8988T (cell line): ENCODE data around the gene CRTAC1.

ENCODE experiments used
- DNase-seq: peaks from one replicate; pipeline ENCODE4 v3.0.0; 2011

CRTAC1 gene

GRCh38 chr10:98028168-98028770, 2.2 kb downstream of the CRTAC1 start:
- DNase-seq = peak; percentile 90

- no peak for DNase-seq
Observed at GRCh38 chr10:98023024-98023423, 7.4 kb downstream of the CRTAC1 start.

- no peak for DNase-seq
Observed at GRCh38 chr10:98020784-98021183, 9.6 kb downstream of the CRTAC1 start.

DNA sequence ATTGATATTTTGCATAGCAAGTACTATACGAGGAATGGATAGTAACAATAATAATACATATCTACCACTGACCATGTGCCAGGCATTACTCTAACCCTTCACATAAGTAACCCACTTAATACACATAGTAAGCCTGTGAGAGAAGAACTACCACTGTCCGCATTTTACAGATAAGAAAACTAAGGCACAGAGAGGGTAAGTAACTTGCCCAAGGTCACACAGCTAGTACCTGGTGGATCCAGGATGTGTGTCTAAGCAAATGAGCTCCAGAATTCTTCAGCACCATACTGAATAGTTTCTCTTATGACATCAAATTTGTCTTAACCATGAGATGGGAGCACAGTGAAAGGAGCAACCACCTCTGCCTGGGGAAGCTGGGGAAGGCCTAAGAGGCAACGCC, 10.2 kb downstream of the CRTAC1 start:
- no peak for DNase-seq

DNA sequence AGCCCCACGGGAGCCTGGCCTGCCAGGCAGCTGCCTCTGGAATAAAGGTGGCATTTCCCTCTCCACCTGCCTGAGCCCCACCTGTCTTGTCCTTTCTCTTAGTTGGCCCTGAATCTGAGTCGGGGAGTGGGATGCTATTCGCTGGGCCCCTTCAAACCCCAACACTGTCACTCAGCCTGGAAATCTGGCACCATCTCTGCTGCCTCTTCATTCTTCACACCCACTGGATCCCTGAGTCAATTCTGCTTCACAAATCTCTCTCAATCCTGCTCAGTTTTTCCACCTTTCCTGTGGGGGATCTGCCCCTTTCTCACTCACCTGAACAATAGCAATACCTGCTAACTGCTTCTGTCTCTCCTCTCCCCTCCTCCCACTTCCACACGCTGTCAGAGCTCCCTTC, 10.6 kb downstream of the CRTAC1 start:
- DNase-seq = no peak

- DNase-seq = no peak
Observed at GRCh38 chr10:98016772-98017475, 13.5 kb downstream of the CRTAC1 start.

DNA sequence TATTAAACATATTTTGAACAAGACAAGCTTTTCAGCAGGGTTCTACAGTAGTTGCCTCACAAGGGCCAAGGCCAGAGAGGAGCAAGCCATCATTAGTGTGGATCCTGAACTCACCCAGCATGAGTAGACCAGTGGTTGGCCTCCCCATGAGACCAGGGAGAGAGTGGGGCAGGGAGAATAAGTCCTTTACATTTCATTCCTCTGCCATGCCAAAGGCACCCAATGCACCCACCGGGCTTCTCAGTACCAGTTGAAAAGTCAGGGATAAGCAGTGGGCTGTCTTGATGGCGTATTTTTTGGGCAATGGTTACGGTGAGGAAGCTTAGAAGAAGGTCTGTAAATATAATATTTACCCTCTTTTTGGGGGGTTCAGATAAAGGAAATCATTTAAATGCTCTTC, 16.6 kb downstream of the CRTAC1 start:
- DNase-seq = no peak

- no peak for DNase-seq
Observed at GRCh38 chr10:98013122-98013521, 17.3 kb downstream of the CRTAC1 start.

DNA sequence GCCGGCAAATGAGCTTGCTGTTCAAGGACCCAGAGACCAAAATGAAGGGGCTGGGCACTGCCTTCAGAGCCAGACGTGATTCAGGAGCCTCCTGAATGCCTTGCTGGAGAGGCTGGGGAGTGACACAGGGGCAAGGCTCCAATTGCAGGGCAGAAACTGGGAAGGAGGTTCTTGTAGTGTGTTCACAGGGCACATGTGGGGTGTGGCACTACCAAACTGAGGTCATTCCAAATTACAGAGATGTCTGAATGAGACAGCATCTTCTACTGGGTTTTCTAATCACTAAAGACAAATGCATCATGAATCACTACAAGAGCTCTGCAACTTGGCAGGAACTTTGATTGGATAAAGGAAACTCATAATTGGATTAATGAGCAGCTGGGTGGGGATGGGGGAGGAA, 17.8 kb downstream of the CRTAC1 start:
- no peak for DNase-seq

DNA sequence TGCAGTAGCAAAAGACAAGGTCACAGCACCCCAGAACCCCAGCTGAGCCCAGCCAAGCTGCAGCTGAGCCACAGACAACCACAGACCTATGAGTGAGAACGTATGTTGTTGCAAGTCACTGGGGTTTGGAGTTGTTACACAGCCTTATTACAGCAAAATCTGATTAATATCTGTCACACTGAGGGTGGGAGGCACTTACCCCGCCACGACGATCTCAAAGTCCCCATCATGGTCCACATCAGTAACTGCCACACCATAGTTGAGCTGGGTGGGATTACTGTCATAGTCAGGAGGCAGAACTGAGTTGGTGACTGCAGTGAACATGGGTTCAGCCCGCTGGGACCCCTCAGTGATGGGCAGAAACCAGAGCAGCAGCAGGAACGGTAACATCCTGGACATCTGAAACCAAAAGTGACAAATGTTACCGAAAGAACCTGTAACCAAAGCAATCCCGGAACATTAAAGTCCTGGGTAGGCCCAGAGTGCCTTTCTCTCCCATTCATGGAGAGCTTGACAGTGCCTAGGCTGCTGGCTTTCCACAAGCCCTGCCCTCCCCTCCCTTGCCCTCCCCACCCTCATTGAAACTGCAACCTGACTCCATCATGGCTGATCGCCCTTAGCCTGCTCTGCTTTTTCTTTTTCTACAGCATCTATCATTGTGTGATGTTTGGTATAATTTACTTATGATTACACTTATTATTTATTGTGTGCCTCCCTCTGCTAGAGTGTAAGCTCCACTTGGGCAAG, 19.3 kb downstream of the CRTAC1 start:
- no peak for DNase-seq

DNA sequence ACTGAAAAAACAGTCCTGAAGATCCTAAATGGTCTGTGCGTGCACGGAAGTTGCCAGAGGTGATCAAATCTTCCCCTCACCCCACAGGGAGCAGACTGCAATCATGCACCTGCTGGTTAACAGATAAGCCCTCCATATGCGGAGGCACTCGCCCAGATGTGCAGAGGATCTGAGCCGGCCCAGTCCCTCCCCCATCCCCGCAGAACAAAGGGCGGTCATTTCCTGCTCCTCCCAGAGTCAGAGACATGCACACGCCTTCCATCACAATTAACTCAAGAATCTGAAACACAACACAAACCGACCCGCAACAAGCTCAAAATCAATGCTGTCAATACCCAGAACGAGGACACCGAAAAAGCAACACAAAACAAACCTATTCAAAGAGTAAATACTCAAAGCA, 24.2 kb downstream of the CRTAC1 start:
- DNase-seq = no peak

GRCh38 chr10:98001736-98002135, 28.7 kb downstream of the CRTAC1 start:
- DNase-seq = no peak

DNA sequence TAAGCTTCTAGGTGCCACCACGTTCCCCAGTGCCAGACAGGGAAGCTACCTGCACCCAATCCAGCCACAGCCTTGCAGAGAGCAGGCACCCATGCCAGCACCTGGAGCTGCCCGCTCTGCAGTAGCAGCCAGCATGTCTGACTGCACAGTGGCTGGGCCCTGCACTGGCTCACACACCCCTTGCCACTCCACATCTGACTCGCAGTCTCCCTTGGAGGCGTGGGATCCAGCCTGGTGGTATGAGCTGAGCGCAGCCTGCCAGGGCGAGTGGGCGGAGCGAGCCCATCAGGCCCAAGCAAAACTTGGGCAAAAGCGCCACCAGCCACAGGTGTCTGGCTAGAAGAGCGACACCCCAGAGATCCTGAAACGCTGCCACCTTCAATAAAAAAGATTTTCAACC, 30.1 kb downstream of the CRTAC1 start:
- no peak for DNase-seq

DNA sequence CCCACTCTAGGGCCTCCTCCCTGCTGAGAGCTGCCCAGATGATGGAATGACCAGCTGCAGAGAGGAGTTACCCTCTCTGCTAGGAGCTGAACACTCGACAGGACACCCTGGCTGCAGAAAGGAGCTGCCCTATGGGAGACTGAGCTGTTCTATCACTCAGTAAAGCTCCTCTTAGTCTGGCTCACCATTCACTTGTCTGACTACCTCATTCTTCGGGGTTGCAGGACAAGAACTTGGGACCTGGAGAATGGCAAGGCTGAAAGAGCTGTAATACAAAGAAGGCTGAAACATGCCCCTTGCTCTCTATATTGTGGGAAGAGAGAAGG, 30.5 kb downstream of the CRTAC1 start:
- DNase-seq = no peak

DNA sequence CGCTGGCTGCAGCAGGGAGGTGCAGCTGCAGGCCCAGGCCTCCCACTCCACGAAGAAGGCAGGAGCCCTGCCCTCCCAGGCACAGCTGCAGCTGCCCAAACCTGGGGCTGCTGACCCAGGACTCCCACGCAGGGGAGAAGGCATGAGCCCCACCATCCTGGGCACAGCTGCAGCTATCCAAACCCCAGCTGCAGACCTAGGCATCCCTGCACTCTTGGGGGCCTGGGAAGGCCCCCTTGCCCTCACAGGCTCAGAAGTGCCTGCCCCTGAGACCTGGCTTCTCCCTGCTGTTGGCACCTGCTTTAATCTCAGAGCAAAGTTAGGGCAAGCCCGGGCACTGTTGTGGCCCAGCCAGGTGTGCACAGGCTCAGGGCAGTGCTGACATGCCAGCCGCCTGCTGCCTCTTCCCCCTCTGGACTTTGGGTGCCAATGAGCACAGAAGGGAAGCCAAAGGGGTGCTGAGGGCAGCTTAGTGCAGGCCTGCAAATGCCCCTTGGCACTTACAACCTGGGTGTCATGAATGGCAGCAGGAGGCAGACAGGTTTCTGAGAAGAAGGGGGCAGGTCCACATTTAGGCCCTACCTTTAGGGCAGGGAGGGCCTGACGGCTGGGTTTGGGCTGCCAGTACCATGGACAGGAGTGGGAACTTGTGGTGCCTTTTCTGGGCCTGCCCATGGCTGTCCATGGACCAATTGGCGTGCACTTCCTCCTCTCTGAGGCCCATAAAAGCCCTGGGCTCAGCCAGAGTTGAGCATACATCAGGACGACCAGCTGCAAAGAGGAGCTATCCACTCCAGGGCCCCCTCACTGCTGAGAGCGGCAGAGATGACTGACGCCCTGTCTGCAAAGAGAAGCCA, 31.1 kb downstream of the CRTAC1 start:
- DNase-seq = no peak

DNA sequence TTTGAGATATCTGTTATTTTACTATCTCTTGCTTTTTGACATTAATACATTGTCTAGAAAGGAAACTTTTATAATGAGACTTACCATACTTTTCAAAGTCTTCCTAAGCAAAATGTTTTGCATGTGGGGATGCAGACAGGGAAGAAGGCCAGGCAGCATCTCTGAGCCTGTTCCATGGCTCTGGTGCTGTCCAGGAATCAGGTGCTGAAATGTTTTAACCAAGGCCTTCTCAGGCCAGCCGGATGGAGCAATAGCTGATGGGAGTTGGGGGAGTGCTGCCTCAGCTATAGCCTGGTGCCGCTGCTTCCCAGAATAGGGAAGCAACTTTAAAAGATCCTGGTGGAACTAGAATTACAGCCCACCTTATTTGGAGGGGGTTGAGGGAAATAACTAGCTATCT, 38.5 kb downstream of the CRTAC1 start:
- no peak for DNase-seq

DNA sequence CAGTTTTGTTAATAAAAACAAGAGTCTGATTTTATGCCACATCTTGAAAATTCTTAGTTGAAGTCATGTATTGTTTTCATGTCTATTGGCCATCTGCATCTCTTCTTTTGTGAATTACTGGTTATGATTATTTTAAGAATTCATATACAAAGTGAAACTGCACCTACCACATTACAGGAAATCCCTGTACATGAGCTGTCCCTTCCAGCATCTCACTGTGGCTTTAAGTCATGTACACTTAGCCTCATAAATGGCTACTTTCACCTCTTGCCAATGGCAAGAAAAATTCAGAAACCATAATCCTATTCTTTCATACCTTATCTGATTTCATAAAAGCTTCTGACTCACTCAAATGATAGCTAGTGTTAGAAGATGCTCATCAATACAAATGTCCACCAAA, 48.6 kb downstream of the CRTAC1 start:
- no peak for DNase-seq

DNA sequence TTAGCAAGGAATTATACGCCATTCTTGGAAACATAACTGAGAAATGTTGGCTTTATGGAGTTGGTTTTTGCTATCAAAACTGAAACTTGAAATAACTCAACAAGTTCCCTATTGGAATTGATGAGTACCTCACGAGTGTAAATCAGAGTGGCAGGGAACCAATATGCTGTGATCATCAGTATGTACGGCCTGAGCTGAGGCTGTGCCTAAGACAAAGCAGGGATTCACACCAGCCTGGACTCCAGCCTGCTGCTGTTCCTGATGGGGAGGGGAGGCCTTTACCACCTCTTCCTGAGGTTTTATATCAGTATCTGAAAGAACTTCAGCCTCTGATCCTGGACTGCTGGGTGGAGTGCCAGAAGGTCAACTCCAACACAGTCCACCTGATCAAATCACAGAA, 52.7 kb downstream of the CRTAC1 start:
- DNase-seq = no peak

DNA sequence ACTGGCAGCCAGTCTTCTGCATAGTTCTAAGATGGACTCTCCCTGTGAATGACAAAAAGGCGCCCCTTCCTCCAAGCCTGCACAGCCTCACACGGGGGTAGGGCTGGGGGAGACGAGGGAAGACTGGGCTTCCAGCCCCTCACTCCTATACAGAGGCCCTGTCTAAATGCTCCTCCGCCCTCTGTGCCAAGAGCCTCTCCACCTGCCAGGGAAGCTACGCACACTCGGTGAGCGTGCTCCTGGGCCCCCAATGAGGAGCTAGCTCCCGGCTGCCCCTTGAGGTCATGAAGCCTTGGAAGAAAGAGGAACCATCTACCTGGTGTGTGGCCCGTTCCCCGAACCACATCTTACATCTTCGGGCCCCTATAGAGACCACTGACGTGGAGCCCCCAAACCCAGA, 54.8 kb downstream of the CRTAC1 start:
- no peak for DNase-seq

- no peak for DNase-seq
Observed at GRCh38 chr10:97974526-97975525, 55.6 kb downstream of the CRTAC1 start.

- DNase-seq = no peak
Observed at GRCh38 chr10:97974100-97974499, 56.3 kb downstream of the CRTAC1 start.

DNA sequence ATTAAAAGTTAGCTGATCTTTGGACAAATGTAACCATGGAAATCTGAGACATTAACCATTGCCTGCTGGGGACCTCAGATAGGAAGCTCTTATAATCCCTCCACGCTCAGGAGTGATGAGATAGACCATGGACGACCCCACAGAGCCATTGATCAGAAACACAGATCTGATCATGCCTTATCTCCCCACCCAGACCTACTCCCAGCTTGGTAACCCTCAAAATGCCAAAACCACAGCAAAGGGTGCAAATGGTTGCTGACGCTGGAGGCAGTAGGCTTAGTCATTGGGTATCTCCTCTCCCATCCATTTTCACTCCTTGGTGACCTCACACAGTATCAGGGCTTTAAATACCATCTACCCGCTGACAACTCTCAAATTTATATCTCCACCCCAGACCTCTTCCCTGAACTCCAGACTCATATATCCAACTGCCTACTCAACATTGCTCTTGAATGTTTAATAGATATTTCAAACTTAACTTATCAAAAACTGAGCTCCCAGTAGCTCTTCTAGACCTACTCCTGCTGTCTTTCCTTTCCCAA, 60.8 kb downstream of the CRTAC1 start:
- no peak for DNase-seq
